ENCODE results near the gene TKTL2.
"Not testable (repeated sequence)": the region's sequence is repeated elsewhere in the genome, so short reads cannot be mapped to it uniquely, and the experiment has no call there.

Gene TKTL2

GRCh38 chr4:163447023-163447422 is 26.5 kb downstream of the TKTL2 start:
- DNase-seq: not testable (repeated sequence)

GRCh38 chr4:163440040-163440439 is 33.5 kb downstream of the TKTL2 start:
- DNase-seq: no peak

Measured in hippocampal formation (tissue), 2 donors.